Esophagus muscularis mucosa (tissue), 4 donors: ENCODE measurements around the gene HECA. TPM values are rescaled to one million over a fixed set of nuclear protein-coding genes. Genes with fewer than 3 reads are reported as not detected.

Source experiments
- DNase-seq: peaks from one replicate; pipeline ENCODE4 v3.0.0-alpha.2; 2017; ENCODE audit errors: extremely low spot score
- H3K27ac ChIP-seq, 4 donors: fragments of 200-600 bp; sonication (generic); replicated peaks in 1 of 4; 1 replicate in 3 of 4; 2 replicates in 1 of 4; pipeline ENCODE4 v1.5.1; 2016 to 2019; ENCODE audit warnings: mild to moderate bottlenecking in 1 of 4
- H3K27me3 ChIP-seq, 4 donors: fragments of 200-600 bp; sonication (generic); one replicate each; pipeline versions ENCODE4 v1.5.1 to v1.6.0; 2016 to 2019
- H3K36me3 ChIP-seq, 4 donors: fragments of 200-600 bp; sonication (generic); one replicate each; pipeline ENCODE4 v1.5.1; 2016 to 2019
- H3K4me1 ChIP-seq, 4 donors: fragments of 200-600 bp; sonication (generic); one replicate each; pipeline ENCODE4 v1.5.1; 2016 to 2019
- H3K4me3 ChIP-seq, 4 donors: fragments of 200-600 bp; sonication (generic); 1 replicate in 2 of 4; 2 replicates in 2 of 4; pipeline ENCODE4 v1.5.1; 2016 to 2019; ENCODE audit warnings: mild to moderate bottlenecking in 4 of 4, moderate library complexity in 1 of 4
- H3K9me3 ChIP-seq, 4 donors: fragments of 200-600 bp; sonication (generic); 1 replicate in 3 of 4; 2 replicates in 1 of 4; pipeline ENCODE4 v1.5.1; 2016 to 2019
- EP300 ChIP-seq: sonication (generic); formaldehyde crosslinking; IDR thresholded peaks from one replicate; pipeline ENCODE4 v1.6.1; 2017; ENCODE audit warnings: antibody characterized with exemption
- POLR2A ChIP-seq: fragments of 450-650 bp; IDR thresholded peaks from one replicate; pipeline ENCODE4 v1.6.1; 2017; ENCODE audit warnings: antibody characterized with exemption, moderate library complexity, mild to moderate bottlenecking, low read depth
- POLR2AphosphoS5 ChIP-seq, 2 donors: sonication (generic); formaldehyde crosslinking; IDR thresholded peaks; one replicate each; pipeline ENCODE4 v1.6.1; 2017; ENCODE audit warnings: antibody characterized with exemption in 2 of 2
- WGBS: methylation state at CpG from one replicate; pipeline ENCODE4 v1.1.5; 2018; 5-methylcytosine and 5-hydroxymethylcytosine counted together
- intact Hi-C: fragments of 100-400 bp; cut with DNase I; formaldehyde crosslinking; loops from one replicate; pipeline ENCODE4 v1.15.1; 2023
- total RNA-seq, 4 donors: library from RNA; depleted of rRNA; stranded (reverse); fragments of >200 nt; gene quantifications; one replicate each; pipeline versions ENCODE4 v1.1.0 to v1.2.1, GENCODE V29; 2016
- TF ChIP-seq, protein P1 (sequence below), 3 experiments: fragments of 200-600 bp in 2 of 3; fragments of 450-650 bp in 1 of 3; sonication (generic) in 2 of 3; IDR thresholded peaks; one replicate each; pipeline ENCODE4 v1.5.1; 2017 to 2019; ENCODE audit warnings: antibody characterized with exemption in 3 of 3, mild to moderate bottlenecking in 2 of 3, moderate library complexity in 1 of 3

Gene HECA
- total RNA-seq, 4 donors from 2014 or later: 43.2 to 68.4 (median 52.4) TPM

DNA sequence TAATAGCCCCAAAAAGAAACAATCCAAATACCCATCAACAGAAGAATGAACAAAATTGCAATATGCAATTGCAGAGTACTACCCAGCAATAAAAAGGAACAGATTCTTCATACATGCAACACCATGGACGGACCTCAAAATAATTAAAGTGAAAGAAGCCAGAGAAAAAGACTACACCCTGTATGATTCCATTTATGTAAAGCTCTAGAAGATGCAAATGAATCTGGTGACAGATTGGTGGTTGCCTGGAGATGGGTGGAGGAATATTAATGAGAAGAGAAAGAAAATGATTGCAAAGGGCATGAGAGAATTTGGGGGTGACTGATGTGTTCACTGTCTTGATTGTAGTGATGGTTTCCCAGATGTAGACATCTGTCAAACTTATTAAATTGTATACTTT, 51.8 kb downstream of the HECA start:
- Histone ChIP-seq H3K4me1 (no peaks in the 10 kb centered on the region), H3K36me3 (peaks cover 0 to 6% (median 2%) of the 10 kb centered on the region in 4 donors), H3K27me3 (no peaks in the 10 kb centered on the region), H3K27ac (no peak overlapping the region), H3K4me3 (no peak overlapping the region), H3K9me3 (no peaks in the 10 kb centered on the region)
- intact Hi-C loops: no loop called here
- no peak for DNase-seq
- WGBS: 88% methylated on average over 1 of the region's 1 CpG
- TF ChIP-seq POLR2AphosphoS5 (IDR thresholded peaks at IDR 0.05): no peak
- TF ChIP-seq, protein P1, sequence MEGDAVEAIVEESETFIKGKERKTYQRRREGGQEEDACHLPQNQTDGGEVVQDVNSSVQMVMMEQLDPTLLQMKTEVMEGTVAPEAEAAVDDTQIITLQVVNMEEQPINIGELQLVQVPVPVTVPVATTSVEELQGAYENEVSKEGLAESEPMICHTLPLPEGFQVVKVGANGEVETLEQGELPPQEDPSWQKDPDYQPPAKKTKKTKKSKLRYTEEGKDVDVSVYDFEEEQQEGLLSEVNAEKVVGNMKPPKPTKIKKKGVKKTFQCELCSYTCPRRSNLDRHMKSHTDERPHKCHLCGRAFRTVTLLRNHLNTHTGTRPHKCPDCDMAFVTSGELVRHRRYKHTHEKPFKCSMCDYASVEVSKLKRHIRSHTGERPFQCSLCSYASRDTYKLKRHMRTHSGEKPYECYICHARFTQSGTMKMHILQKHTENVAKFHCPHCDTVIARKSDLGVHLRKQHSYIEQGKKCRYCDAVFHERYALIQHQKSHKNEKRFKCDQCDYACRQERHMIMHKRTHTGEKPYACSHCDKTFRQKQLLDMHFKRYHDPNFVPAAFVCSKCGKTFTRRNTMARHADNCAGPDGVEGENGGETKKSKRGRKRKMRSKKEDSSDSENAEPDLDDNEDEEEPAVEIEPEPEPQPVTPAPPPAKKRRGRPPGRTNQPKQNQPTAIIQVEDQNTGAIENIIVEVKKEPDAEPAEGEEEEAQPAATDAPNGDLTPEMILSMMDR (IDR thresholded peaks at IDR 0.05): no peak

DNA sequence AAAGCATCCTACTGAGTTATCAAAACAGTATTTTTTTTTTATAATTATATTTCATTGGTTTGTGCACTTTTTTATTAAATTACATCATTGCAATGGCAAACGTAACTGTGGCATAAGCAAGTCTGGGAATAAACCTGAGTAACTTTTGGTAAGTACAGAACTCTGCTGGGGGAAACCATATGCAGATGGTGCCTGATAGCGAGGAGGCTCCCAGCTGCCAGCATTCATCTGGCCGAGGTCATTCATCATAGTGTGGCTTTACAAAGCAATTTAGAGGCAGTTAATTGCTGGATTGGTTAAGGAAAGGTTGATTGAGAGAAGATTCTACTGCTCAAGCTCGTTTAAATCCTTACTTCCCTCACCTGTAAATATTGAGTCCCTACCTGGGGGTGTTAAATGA, 52.6 kb downstream of the HECA start:
- Histone ChIP-seq H3K36me3 (peaks cover 0 to 3% (median 0%) of the 10 kb centered on the region in 4 donors), H3K9me3 (no peaks in the 10 kb centered on the region), H3K4me1 (no peaks in the 10 kb centered on the region), H3K4me3 (no peak overlapping the region), H3K27me3 (no peaks in the 10 kb centered on the region), H3K27ac (no peak overlapping the region)
- DNase-seq: no peak
- TF ChIP-seq, protein P1 (IDR thresholded peaks at IDR 0.05): no peak
- TF ChIP-seq POLR2AphosphoS5 (IDR thresholded peaks at IDR 0.05) (no peak), POLR2A (no peak), EP300 (no peak)
- 48% methylated on average over 4 of the region's 4 CpGs for WGBS
- intact Hi-C loops: no loop called here

DNA sequence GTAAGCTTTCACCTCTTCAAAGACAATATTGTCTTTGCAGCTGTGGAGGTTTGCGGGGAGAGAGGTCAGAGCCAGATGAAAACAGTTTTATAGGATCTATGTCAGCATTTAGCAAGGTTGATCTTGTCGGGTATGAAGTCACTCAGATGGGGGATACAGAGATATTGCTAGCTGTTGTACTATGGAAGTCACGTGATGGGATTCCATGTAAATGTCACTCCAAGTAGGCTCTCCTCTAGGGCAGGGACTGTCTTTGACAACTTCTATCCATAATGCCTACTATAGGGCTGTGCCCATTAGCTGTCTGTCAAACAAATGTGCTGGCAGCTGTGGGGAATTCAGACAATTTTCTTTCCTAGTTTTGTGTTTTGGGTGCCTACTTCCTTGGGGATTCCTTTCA, 54.8 kb downstream of the HECA start:
- no peaks in the 10 kb centered on the region for H3K36me3 ChIP-seq
- no peaks in the 10 kb centered on the region for H3K9me3 ChIP-seq
- H3K27ac ChIP-seq: no peak overlapping the region
- intact Hi-C loops: no loop called here
- no peak for DNase-seq
- no peaks in the 10 kb centered on the region for H3K27me3 ChIP-seq
- WGBS: 81% methylated on average over 3 of the region's 3 CpGs
- TF ChIP-seq POLR2AphosphoS5 (IDR thresholded peaks at IDR 0.05) (no peak), POLR2A (no peak)
- TF ChIP-seq, protein P1 (IDR thresholded peaks at IDR 0.05): no peak
- no peaks in the 10 kb centered on the region for H3K4me1 ChIP-seq
- H3K4me3 ChIP-seq: no peak overlapping the region

DNA sequence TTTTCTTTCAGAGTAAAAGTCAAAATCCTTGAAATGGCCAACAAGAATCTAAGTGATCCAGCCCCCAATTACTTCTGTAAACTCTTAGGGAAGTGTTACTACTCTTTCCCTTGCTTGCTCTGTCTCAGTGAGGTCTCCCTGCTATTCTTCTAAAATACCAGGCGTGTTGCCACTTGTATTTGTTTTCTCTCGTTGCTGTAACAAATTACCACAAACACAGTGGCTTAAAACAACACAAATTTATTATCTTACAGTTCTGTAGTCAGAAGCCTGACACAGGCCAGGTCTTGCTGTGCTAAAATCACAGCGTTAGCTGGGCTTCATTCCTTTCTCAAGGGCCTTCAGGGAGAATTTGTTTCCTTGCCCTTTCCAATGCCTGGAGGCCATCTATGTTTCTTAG, 59.9 kb downstream of the HECA start:
- no peak overlapping the region for H3K4me3 ChIP-seq
- DNase-seq: no peak
- H3K9me3 ChIP-seq: no peaks in the 10 kb centered on the region
- no peaks in the 10 kb centered on the region for H3K36me3 ChIP-seq
- TF ChIP-seq, protein P1 (IDR thresholded peaks at IDR 0.05): no peak
- TF ChIP-seq POLR2A (no peak), EP300 (no peak), POLR2AphosphoS5 (IDR thresholded peaks at IDR 0.05) (no peak)
- 49% methylated on average over 3 of the region's 3 CpGs for WGBS
- H3K27ac ChIP-seq: no peak overlapping the region
- H3K4me1 ChIP-seq: no peaks in the 10 kb centered on the region
- intact Hi-C loops: no loop called here
- H3K27me3 ChIP-seq: no peaks in the 10 kb centered on the region

DNA sequence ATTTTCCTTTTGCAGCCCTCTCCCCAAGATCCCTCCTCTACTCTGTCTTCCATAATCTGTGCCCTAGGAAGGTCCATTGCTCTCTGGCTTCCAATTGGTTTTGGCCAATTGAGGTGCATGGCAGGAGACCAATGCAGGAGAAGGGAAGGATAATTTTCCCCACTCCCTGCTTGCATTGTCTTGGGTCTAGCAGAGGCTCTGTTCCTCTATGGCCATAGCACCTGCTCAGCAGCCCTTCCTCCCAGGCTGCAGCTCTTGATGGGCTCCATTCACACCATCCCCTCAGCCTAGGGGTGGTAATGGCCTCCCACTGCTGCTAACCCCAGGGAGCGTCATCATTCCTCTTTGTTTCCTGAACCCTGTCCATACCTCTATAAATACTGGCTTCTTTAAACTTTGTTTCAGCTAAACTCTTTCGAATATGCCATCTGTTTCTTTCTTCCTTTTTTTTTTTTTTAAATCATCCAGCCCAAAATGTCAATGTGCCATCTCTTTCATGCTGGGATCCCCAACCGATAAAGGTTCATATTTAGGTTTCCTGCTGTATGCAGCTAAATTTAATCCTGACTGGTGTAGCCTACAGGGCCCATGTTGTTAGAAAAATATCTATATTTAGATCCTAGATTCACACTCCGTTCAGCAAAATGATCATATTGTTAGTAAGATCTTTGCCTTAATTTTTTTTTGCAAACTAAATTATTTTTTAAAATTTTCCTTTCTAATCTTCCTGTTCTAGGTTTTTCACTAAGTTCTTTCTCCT, 63.8 kb downstream of the HECA start:
- Histone ChIP-seq H3K9me3 (no peaks in the 10 kb centered on the region), H3K27me3 (no peaks in the 10 kb centered on the region), H3K4me3 (no peak overlapping the region), H3K27ac (no peak overlapping the region), H3K36me3 (no peaks in the 10 kb centered on the region), H3K4me1 (no peaks in the 10 kb centered on the region)
- DNase-seq: no peak
- intact Hi-C loops: no loop called here
- 84% methylated on average over 4 of the region's 4 CpGs for WGBS
- TF ChIP-seq, protein P1 (IDR thresholded peaks at IDR 0.05): no peak
- TF ChIP-seq EP300 (no peak), POLR2AphosphoS5 (IDR thresholded peaks at IDR 0.05) (no peak), POLR2A (no peak)
